Parathyroid adenoma (tissue), 2 donors: ENCODE data around the gene CBX1.

Experiments used
- H2AFZ ChIP-seq: fragments of 300-600 bp; sonication (generic); one replicate; pipeline ENCODE4 v1.7.0; 2017; ENCODE audit warnings: antibody characterized with exemption, mild to moderate bottlenecking
- H3K27ac ChIP-seq: fragments of 300-600 bp; sonication (generic); one replicate; pipeline ENCODE4 v1.7.0; 2017
- H3K27me3 ChIP-seq: fragments of 300-600 bp; sonication (generic); one replicate; pipeline ENCODE4 v1.7.0; 2017; ENCODE audit warnings: low read length; ENCODE audit not compliant: control insufficient read depth, insufficient read depth
- H3K36me3 ChIP-seq: fragments of 300-600 bp; sonication (generic); one replicate; pipeline ENCODE4 v1.7.0; 2017; ENCODE audit warnings: low read length; ENCODE audit not compliant: control insufficient read depth, insufficient read depth
- H3K4me1 ChIP-seq: fragments of 300-600 bp; sonication (generic); one replicate; pipeline ENCODE4 v1.7.0; 2017; ENCODE audit warnings: control low read depth
- H3K4me2 ChIP-seq: fragments of 300-600 bp; sonication (generic); one replicate; pipeline ENCODE4 v1.7.0; 2017; ENCODE audit warnings: low read length
- H3K4me3 ChIP-seq: fragments of 300-600 bp; sonication (generic); one replicate; pipeline ENCODE4 v1.7.0; 2017; ENCODE audit warnings: low read depth, low read length
- H3K79me2 ChIP-seq: fragments of 300-600 bp; sonication (generic); one replicate; pipeline ENCODE4 v1.7.0; 2017; ENCODE audit warnings: control low read depth
- H3K9ac ChIP-seq: fragments of 300-600 bp; sonication (generic); one replicate; pipeline ENCODE4 v1.7.0; 2017; ENCODE audit warnings: mild to moderate bottlenecking
- H3K9me3 ChIP-seq: fragments of 300-600 bp; sonication (generic); one replicate; pipeline ENCODE4 v1.7.0; 2017; ENCODE audit warnings: low read length; ENCODE audit not compliant: control insufficient read depth
- CTCF ChIP-seq: fragments of 300-600 bp; sonication (generic); IDR thresholded peaks from one replicate; pipeline ENCODE4 v1.7.0; 2017; ENCODE audit warnings: antibody characterized with exemption, mild to moderate bottlenecking
- donor health status: primary hyperparathyroidism.

CBX1 gene

DNA sequence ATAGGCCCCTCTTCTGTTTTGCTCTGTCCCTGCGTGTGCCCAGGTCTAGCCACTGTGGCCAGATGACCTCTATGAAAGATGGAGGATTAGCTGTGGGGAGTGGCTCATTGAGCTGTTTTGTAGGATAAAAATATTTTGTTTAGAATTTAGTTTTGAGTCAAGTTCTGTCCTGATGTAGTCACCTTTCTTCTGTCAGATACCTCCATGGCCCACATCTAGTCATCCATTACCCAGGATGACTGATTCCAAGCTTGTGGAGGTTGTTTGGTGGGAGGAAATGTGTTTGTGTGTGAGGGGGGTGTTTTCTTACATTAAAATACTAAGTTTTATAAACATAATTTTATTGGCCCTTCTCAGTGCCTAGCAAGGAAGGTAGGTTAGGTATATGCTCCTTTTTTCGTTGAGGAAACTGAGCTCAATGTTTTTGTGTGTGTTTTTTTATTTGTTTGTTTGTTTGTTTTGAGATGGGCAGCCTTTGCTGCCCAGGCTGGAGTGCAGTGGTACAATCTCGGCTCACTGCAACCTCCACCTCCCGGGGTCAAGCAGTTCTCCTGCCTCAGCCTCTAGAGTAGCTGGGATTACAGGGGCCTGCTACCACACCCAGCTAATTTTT lies 22.6 kb upstream of the CBX1 start:
- H3K27me3 ChIP-seq: no peaks in the 10 kb centered on the region
- H3K9ac ChIP-seq: no peak overlapping the region
- H3K27ac ChIP-seq: no peak overlapping the region
- no peaks in the 10 kb centered on the region for H3K9me3 ChIP-seq
- H3K36me3 ChIP-seq: no peaks in the 10 kb centered on the region
- H3K4me3 ChIP-seq: no peak overlapping the region
- H3K79me2 ChIP-seq: no peaks in the 10 kb centered on the region
- H3K4me2 ChIP-seq: no peak overlapping the region
- TF ChIP-seq CTCF: no peak
- H3K4me1 ChIP-seq: no peaks in the 10 kb centered on the region
- H2AFZ ChIP-seq: no peak overlapping the region

DNA sequence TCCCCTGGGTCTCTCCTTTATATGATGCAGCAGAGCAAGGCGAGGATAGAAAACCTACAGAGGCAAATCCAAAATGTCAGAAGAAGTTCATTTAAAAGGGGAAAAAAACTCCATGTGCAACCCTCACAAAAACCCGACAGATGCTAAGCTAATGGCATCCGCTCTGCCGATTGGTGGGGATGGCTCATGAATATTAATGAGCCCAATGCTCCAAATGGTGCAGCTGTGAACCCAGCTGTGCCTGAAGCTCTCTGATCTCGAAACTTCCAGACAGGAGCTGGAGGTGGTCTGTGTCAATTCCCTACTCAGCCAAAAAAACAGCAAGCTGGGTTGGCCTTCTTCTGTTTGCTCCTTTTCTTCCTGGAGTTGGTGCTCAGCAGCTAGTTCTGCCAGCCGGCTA lies 21.8 kb upstream of the CBX1 start:
- TF ChIP-seq CTCF: no peak
- no peak overlapping the region for H3K9ac ChIP-seq
- H3K4me2 ChIP-seq: no peak overlapping the region
- H3K4me1 ChIP-seq: no peaks in the 10 kb centered on the region
- H3K79me2 ChIP-seq: no peaks in the 10 kb centered on the region
- no peak overlapping the region for H3K4me3 ChIP-seq
- H2AFZ ChIP-seq: no peak overlapping the region
- no peaks in the 10 kb centered on the region for H3K27me3 ChIP-seq
- H3K9me3 ChIP-seq: no peaks in the 10 kb centered on the region
- H3K36me3 ChIP-seq: no peaks in the 10 kb centered on the region
- H3K27ac ChIP-seq: no peak overlapping the region

DNA sequence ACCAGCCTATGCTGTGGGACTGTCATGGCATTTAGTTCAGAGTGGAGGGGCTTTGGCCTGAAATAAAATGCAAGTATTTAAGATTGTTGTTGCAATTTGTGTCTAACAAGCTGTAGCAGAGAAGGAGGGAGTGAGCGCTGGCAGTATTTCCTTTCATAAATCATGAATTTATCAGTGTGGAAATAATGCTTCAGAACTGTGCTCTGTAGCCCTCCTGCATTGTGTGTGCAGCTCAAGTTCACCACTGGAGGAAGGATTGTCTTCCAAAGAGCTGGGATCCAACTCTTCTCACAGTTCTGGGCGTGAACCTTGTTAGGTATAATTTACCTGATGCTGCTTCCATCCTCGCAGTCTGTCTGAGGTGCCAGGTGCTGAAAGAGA lies 21.4 kb upstream of the CBX1 start:
- Histone ChIP-seq H3K27me3 (no peaks in the 10 kb centered on the region), H3K36me3 (no peaks in the 10 kb centered on the region), H3K79me2 (no peaks in the 10 kb centered on the region), H3K4me2 (no peak overlapping the region), H3K4me3 (no peak overlapping the region), H3K9ac (no peak overlapping the region), H2AFZ (no peak overlapping the region), H3K27ac (no peak overlapping the region), H3K4me1 (no peaks in the 10 kb centered on the region), H3K9me3 (no peaks in the 10 kb centered on the region)
- TF ChIP-seq CTCF: no peak

GRCh38 chr17:48121923-48122664 lies 20.8 kb upstream of the CBX1 start:
- H3K4me1 ChIP-seq: no peaks in the 10 kb centered on the region
- H3K4me2 ChIP-seq: no peak overlapping the region
- H2AFZ ChIP-seq: no peak overlapping the region
- no peak overlapping the region for H3K4me3 ChIP-seq
- H3K36me3 ChIP-seq: no peaks in the 10 kb centered on the region
- H3K9ac ChIP-seq: no peak overlapping the region
- H3K27me3 ChIP-seq: no peaks in the 10 kb centered on the region
- H3K79me2 ChIP-seq: no peaks in the 10 kb centered on the region
- H3K9me3 ChIP-seq: no peaks in the 10 kb centered on the region
- no peak overlapping the region for H3K27ac ChIP-seq
- TF ChIP-seq CTCF: no peak

DNA sequence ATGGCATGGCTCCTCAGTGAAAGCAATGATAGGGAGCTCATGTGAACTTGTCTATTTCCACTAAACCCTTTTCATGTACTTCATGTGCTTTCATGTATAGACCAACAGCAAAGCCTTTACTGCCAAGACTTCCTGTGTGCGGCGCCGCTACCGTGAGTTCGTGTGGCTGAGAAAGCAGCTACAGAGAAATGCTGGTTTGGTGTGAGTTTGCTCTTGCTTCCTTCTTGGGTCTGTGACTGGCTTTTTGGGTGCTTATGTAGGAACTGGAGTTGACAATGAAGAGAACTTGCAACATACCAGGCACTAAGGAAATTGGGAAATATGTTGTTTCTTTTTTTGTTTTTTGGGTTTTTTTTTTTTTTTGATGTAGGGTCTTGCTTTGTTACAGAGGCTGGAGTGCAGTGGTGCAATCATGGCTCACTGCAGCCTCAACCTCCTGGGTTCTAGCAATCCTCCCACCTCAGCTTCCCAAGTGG lies 12.0 kb upstream of the CBX1 start:
- no peak for TF ChIP-seq CTCF
- Histone ChIP-seq H2AFZ (no peak overlapping the region), H3K27ac (no peak overlapping the region), H3K36me3 (no peaks in the 10 kb centered on the region), H3K9ac (no peak overlapping the region), H3K79me2 (peaks cover 25% of the 10 kb centered on the region), H3K27me3 (no peaks in the 10 kb centered on the region), H3K4me3 (no peak overlapping the region), H3K4me1 (peaks cover 15% of the 10 kb centered on the region), H3K9me3 (no peaks in the 10 kb centered on the region), H3K4me2 (no peak overlapping the region)
